Ishikawa (cell line): ENCODE measurements around the gene NDRG3.

ENCODE experiments used
- CREB1 ChIP-seq: IDR thresholded peaks from 2 replicates; pipeline ENCODE4 v1.6.1; 2012; ENCODE audit warnings: low read depth
- EP300 ChIP-seq: IDR thresholded peaks from 2 replicates; pipeline ENCODE4 v1.6.1; 2012; ENCODE audit warnings: borderline replicate concordance
- FOXM1 ChIP-seq: IDR thresholded peaks from 2 replicates; pipeline ENCODE4 v1.6.1; 2012; ENCODE audit warnings: low read depth, borderline replicate concordance
- RAD21 ChIP-seq: IDR thresholded peaks from 2 replicates; pipeline ENCODE4 v1.6.1; 2012; ENCODE audit warnings: low read depth
- REST ChIP-seq: IDR thresholded peaks from 2 replicates; pipeline ENCODE4 v1.6.1; 2012; ENCODE audit warnings: low read depth, mild to moderate bottlenecking
- TAF1 ChIP-seq: IDR thresholded peaks from 2 replicates; pipeline ENCODE4 v1.6.1; 2012; ENCODE audit warnings: low read depth, mild to moderate bottlenecking
- TEAD4 ChIP-seq: IDR thresholded peaks from 2 replicates; pipeline ENCODE4 v1.6.1; 2012
- YY1 ChIP-seq: IDR thresholded peaks from 2 replicates; pipeline ENCODE4 v1.6.1; 2012; ENCODE audit warnings: low read depth

DNA sequence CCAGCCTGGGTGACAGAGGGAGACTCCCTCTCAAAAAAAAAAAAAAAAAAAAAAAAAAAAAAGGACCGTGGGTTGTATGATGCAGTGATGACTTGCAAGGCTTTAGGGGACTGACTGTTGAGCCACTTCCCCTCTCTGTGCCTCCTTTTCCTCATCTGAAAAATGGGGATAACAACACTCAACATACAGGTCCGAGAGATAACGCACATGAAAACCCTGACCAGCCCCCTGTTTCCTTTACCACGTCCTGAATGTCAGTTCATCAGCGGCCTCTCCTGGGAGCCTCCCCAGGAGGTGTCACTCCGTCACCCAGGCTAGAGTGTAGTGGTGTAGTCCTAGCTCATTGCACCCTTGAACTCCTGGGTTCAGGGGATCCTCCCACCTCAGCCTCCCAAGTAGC, 103.8 kb downstream of the NDRG3 start:
- TF ChIP-seq FOXM1 (no peak), CREB1 (no peak), YY1 (no peak), RAD21 (no peak), TAF1 (no peak), TEAD4 (no peak), REST (no peak), EP300 (no peak)
